Hematopoietic multipotent progenitor cell treated with erythropoietin and hydrocortisone succinate and interleukin-3 and kit ligand, for 6 days (in vitro differentiated cells): ENCODE results near the gene ANK3.

Experiments
- DNase-seq: peaks from one replicate; pipeline ENCODE4 v3.0.0-alpha.2; 2015

Gene ANK3

GRCh38 chr10:60169111-60169510 is 220.6 kb downstream of the ANK3 start:
- DNase-seq, result no peak

GRCh38 chr10:60167050-60167449 is 222.6 kb downstream of the ANK3 start:
- no peak for DNase-seq

DNA sequence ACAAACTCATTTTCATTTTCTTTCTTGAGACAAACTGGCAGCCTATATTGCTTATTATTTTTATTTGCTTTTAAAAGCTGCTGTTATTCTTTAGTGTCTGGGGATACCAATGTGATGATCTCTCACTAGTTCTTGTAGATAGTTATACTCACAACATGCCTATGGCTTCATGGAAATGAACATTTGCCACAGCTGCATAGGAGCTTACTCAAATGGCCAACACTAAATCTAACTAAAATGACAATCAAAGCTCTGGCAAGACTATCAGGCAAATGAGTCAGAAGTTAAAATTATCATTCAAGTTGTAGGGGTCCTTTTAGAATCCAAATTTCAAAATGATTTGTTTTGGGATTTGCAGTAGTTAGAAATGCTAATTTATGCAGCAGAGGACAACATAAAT is 225.9 kb downstream of the ANK3 start:
- DNase-seq, result no peak

GRCh38 chr10:60162631-60163030 is 227.0 kb downstream of the ANK3 start:
- no peak for DNase-seq

- no peak for DNase-seq
Observed at GRCh38 chr10:60155943-60156683, 233.6 kb downstream of the ANK3 start.

GRCh38 chr10:60155099-60155877 is 234.4 kb downstream of the ANK3 start:
- DNase-seq, result peak; percentile 6

GRCh38 chr10:60149003-60149402 is 240.7 kb downstream of the ANK3 start:
- no peak for DNase-seq

DNA sequence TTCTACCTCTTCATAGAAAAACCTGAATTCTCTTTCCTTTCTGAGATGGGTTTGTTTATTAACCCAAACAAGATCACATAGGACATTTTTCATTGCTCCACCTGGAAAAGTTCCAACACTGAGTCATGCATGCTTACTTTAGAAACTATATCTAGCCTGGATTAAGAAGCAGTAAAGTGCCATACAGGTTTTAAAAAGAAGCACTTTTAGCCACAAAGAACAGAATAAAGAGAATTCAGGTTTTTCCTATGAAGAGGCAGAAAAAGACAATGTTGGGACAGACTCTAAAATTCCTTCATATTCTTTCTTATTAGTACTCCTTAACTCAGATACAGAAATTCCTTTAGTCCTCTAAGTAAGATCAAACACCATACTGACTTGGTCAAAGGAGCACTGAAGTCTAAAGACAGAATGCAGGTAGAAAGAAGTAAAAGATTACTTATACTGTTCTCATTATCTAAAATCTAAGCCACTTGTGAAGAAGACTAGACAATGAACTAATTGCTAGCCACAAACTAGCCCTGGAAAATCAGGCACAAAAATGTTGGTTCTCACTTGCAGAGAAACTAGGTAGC is 241.3 kb downstream of the ANK3 start:
- no peak for DNase-seq

DNA sequence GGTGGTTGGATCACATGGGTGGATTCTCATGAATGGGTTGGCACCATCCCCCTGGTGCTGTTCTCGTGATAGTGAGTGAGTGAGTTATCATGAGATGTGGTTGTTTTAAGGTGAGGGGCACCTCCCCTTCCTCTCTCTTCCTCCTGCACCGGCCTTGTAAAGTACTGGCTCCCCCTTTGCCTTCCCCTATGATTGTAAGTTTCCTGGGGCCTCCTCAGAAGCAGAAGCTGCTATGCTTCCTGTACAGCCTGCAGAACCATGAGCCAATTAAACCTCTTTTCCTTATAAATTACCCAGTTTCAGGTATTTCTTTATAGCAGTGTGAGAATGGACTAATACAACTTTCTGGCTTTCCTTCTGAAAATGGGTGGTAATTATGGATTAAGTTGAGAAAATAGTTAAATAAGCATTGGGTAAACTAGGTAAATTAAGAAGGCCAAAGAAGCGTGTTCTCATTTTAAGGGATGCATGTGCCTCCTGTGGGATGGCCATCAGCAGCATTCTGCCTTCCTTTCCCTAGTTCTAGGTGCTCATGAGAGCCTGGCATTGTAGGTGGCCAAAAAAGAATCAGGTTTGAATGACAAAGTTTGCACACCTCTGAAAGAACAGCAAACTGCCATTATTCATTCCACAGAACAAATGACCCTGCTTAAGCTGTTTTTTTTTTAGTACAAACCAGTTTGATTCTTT is 242.0 kb downstream of the ANK3 start:
- no peak for DNase-seq

DNA sequence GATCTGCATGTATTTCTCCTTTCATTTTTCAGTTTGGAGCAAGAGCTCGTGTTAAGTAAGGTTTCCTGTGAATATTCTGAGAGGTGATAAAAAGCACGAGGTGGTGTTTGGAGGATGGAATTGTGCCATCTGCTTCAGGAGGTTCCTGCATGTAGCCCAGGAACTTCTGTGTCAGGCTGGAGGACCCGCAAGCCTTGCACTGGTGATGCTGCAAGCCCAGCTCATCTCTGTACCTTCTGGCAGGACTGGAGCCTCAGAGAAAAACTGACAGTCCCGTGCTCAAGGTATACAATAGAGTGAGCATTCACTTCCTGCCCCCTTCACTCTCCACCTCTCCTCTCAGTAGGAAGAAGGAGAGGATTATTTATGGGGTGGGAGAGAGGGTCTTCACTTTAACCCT is 242.7 kb downstream of the ANK3 start:
- DNase-seq, result no peak

DNA sequence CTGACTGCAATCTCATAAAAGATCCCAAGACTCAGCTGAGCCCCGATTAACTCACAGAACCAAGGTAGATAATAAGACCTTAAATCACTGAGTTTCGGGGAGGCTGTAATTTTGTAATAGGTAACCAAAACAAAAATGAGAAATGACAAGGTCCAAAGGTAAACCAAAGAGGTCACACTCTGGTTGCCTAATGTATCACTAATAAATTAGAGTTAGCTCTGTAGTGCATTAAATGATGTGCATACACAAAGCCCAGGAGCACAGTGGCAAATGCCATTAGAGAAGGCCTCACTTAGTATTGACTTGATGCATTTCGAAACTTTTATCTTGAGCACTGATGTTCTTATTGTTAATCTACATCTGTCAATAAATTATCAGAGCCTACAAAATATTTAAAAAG is 245.6 kb downstream of the ANK3 start:
- no peak for DNase-seq

DNA sequence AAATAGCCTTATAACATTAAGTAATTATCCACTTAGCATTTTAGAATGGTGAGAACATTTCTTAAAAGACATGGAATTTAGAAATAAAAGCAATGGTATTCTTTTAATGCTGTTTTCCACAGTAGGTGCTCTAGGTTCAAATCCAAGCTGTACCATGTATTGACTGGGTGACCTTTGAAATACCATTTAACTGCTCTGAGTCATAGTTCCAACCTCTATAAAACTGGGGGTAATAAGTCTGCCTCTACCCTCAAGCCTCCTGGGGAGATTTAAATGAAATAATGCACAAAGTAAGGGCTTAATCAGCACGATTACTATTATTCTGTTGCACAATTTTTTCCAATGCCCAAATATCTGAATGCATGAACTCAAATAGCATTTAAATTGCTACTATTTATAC is 246.9 kb downstream of the ANK3 start:
- DNase-seq, result no peak

DNA sequence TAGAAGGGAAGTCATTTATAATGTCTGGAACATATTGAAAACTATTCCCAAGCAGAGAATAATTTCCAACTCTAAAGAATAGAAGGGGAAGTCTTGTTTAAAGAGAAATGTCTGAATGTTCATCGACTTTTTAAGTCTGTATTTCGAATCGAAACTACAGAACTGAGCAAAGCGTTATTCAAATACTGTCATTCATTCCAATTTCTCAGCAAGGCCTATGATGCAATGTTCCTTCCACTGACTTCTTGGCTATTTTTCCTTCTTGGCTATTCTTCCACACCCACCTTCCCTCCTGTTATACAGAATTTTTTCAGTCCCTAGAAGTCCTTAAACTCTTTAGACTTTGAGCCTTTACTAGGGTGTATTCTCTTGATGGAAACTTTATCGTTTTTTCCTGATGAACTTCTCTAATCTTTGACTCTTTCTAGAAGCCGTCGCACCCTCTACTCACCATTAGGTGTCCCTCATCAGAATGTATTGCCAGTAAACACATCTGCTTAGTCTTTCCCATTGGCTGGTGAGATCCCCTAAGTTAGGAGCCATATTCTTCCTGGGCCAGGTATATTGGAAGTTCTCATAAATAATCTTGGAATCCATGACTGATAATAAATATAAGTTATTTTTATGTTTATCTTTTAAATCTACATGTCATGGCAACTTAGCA is 247.6 kb downstream of the ANK3 start:
- no peak for DNase-seq

- DNase-seq, result no peak
Observed at GRCh38 chr10:60140651-60141632, 248.7 kb downstream of the ANK3 start.

DNA sequence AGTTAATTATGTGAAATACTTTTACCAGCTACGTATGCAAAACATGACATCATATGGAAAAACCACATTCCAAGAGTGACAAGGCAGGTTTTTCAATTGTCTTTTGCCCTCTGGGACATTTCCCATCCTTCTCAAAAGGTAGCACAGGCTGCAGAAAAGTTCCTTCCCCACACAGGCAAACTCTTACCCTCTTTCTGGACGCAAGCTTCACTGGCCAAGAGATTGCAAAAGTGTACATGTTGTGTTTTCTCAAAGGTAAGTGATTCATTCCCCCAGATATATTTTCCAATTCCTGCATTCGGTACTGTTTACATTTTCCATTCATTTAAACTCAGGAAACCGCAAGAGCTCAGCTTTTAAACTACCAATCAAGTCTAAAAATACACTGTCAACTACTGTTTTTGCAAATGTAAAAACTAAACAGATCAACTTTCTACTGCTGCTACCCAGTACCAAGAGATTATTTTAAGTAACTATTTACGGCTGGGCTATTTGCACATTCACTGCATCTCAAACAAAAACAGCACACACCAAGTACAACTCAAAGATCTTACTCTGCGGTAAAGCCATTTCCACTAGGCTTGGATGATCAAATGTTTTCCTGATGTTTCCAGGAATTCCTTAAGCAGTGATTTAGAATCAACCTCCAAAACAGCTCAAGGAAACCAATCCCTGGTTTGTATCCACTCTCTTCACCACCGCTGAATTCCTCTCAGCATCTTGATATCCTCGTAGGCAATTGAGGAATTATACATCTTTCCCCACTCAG is 249.7 kb downstream of the ANK3 start:
- DNase-seq, result no peak

DNA sequence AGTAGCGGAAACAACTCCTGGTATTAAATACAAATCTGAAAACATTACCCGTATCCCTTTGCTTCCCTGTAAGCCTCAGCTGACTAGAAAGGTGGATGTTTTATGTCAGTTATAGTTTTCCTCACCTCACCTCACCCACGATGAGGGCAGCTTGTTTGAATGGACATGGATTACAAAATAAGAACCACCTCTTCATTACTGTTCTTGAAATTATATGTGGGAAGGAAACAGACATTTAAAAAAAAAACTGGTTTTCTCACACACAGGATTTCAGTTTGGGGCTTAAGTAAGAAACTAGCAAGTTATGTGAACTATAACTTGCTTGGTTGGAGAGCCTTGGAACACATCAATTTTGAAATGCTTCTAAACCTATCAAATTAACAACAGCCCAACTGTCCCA is 250.4 kb downstream of the ANK3 start:
- no peak for DNase-seq

GRCh38 chr10:60138842-60139241 is 250.8 kb downstream of the ANK3 start:
- no peak for DNase-seq

GRCh38 chr10:60138026-60138425 is 251.6 kb downstream of the ANK3 start:
- DNase-seq, result no peak

DNA sequence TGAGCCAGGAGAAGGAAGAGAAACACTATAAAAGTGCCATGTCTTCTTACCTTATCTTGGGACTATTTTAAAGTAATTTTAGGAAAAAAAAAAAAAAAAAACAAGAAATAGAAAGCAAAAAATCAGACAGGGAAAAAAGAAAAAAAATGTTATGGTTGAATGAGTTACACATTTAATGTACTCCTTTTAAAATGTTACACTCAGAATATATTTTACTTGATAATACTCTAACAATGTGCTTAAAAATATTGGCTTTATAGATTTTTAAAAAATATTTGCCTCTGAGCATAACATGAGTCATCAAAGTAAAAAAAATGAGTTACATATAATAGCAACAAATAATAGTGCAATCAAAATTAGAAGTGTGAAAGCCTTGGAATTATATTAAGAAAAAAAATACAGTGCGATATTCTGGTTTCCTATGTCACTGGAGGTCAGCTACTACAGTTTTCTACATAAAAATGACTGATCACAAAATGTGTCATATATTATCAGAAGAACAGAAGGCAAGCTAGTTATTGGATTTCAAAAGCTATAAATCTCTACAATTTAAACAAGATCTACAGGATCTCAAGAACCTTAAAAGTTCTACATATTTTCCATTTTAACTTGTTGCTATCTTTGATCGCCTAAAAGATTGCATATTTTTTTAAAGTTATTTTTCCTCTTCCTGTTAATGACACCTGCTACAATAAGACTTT is 252.2 kb downstream of the ANK3 start:
- no peak for DNase-seq

GRCh38 chr10:60135020-60135419 is 254.7 kb downstream of the ANK3 start:
- DNase-seq, result no peak
